Esophagus muscularis mucosa (tissue), 4 donors: Measurements from ENCODE around the gene TBR1. TPM values are rescaled to one million over a fixed set of nuclear protein-coding genes. Genes with fewer than 3 reads are reported as not detected.
A peak's percentile ranks its signal among the peaks of the same experiment; 100 is the strongest.

ENCODE experiments used
- DNase-seq: peaks from one replicate; pipeline ENCODE4 v3.0.0-alpha.2; 2017; ENCODE audit errors: extremely low spot score
- H3K27ac ChIP-seq, 4 donors: fragments of 200-600 bp; sonication (generic); replicated peaks in 1 of 4; 1 replicate in 3 of 4; 2 replicates in 1 of 4; pipeline ENCODE4 v1.5.1; 2016 to 2019; ENCODE audit warnings: mild to moderate bottlenecking in 1 of 4
- H3K27me3 ChIP-seq, 4 donors: fragments of 200-600 bp; sonication (generic); one replicate each; pipeline versions ENCODE4 v1.5.1 to v1.6.0; 2016 to 2019
- H3K36me3 ChIP-seq, 4 donors: fragments of 200-600 bp; sonication (generic); one replicate each; pipeline ENCODE4 v1.5.1; 2016 to 2019
- H3K4me1 ChIP-seq, 4 donors: fragments of 200-600 bp; sonication (generic); one replicate each; pipeline ENCODE4 v1.5.1; 2016 to 2019
- H3K4me3 ChIP-seq, 4 donors: fragments of 200-600 bp; sonication (generic); 1 replicate in 2 of 4; 2 replicates in 2 of 4; pipeline ENCODE4 v1.5.1; 2016 to 2019; ENCODE audit warnings: mild to moderate bottlenecking in 4 of 4, moderate library complexity in 1 of 4
- H3K9me3 ChIP-seq, 4 donors: fragments of 200-600 bp; sonication (generic); 1 replicate in 3 of 4; 2 replicates in 1 of 4; pipeline ENCODE4 v1.5.1; 2016 to 2019
- CTCF ChIP-seq, 3 experiments: fragments of 200-600 bp in 2 of 3; fragments of 450-650 bp in 1 of 3; sonication (generic) in 2 of 3; IDR thresholded peaks; one replicate each; pipeline ENCODE4 v1.5.1; 2017 to 2019; ENCODE audit warnings: antibody characterized with exemption in 3 of 3, mild to moderate bottlenecking in 2 of 3, moderate library complexity in 1 of 3
- EP300 ChIP-seq: sonication (generic); formaldehyde crosslinking; IDR thresholded peaks from one replicate; pipeline ENCODE4 v1.6.1; 2017; ENCODE audit warnings: antibody characterized with exemption
- POLR2A ChIP-seq: fragments of 450-650 bp; IDR thresholded peaks from one replicate; pipeline ENCODE4 v1.6.1; 2017; ENCODE audit warnings: antibody characterized with exemption, moderate library complexity, mild to moderate bottlenecking, low read depth
- POLR2AphosphoS5 ChIP-seq, 2 donors: sonication (generic); formaldehyde crosslinking; IDR thresholded peaks; one replicate each; pipeline ENCODE4 v1.6.1; 2017; ENCODE audit warnings: antibody characterized with exemption in 2 of 2
- WGBS: methylation state at CpG from one replicate; pipeline ENCODE4 v1.1.5; 2018; 5-methylcytosine and 5-hydroxymethylcytosine counted together
- intact Hi-C: fragments of 100-400 bp; cut with DNase I; formaldehyde crosslinking; loops from one replicate; pipeline ENCODE4 v1.15.1; 2023
- total RNA-seq, 4 donors: library from RNA; depleted of rRNA; stranded (reverse); fragments of >200 nt; gene quantifications; one replicate each; pipeline versions ENCODE4 v1.1.0 to v1.2.1, GENCODE V29; 2016

The TBR1 gene
- total RNA-seq, 4 donors from 2014 or later: not detected

GRCh38 chr2:161409308-161409907, 6.7 kb upstream of the TBR1 start:
- no peak for TF ChIP-seq CTCF (IDR thresholded peaks at IDR 0.05)
- TF ChIP-seq POLR2AphosphoS5 (IDR thresholded peaks at IDR 0.05): no peak
- no peak for TF ChIP-seq EP300
- TF ChIP-seq POLR2A: no peak
- DNase-seq: no peak
- H3K4me1 ChIP-seq: peaks cover 5 to 7% (median 6%) of the 10 kb centered on the region in 4 donors
- H3K27me3 ChIP-seq: peaks cover 0 to 7% (median 3%) of the 10 kb centered on the region in 4 donors
- no peak overlapping the region for H3K4me3 ChIP-seq
- H3K9me3 ChIP-seq: no peaks in the 10 kb centered on the region
- H3K36me3 ChIP-seq: no peaks in the 10 kb centered on the region
- intact Hi-C loops: no loop called here
- 100% methylated on average over 1 of the region's 1 CpG for WGBS
- no peak overlapping the region for H3K27ac ChIP-seq

- intact Hi-C loops: no loop called here
- H3K9me3 ChIP-seq: no peaks in the 10 kb centered on the region
- TF ChIP-seq POLR2A (no peak), POLR2AphosphoS5 (IDR thresholded peaks at IDR 0.05) (no peak), CTCF (IDR thresholded peaks at IDR 0.05) (no peak), EP300 (no peak)
- H3K4me1 ChIP-seq: peaks cover 31 to 36% (median 35%) of the 10 kb centered on the region in 4 donors
- H3K4me3 ChIP-seq: no peak overlapping the region
- no peaks in the 10 kb centered on the region for H3K36me3 ChIP-seq
- H3K27me3 ChIP-seq: peaks cover 5 to 36% (median 29%) of the 10 kb centered on the region in 4 donors
- H3K27ac ChIP-seq: no peak overlapping the region
- no peak for DNase-seq
These were observed 3.8 kb upstream of the TBR1 start for GRCh38 chr2:161412346-161412745.

DNA sequence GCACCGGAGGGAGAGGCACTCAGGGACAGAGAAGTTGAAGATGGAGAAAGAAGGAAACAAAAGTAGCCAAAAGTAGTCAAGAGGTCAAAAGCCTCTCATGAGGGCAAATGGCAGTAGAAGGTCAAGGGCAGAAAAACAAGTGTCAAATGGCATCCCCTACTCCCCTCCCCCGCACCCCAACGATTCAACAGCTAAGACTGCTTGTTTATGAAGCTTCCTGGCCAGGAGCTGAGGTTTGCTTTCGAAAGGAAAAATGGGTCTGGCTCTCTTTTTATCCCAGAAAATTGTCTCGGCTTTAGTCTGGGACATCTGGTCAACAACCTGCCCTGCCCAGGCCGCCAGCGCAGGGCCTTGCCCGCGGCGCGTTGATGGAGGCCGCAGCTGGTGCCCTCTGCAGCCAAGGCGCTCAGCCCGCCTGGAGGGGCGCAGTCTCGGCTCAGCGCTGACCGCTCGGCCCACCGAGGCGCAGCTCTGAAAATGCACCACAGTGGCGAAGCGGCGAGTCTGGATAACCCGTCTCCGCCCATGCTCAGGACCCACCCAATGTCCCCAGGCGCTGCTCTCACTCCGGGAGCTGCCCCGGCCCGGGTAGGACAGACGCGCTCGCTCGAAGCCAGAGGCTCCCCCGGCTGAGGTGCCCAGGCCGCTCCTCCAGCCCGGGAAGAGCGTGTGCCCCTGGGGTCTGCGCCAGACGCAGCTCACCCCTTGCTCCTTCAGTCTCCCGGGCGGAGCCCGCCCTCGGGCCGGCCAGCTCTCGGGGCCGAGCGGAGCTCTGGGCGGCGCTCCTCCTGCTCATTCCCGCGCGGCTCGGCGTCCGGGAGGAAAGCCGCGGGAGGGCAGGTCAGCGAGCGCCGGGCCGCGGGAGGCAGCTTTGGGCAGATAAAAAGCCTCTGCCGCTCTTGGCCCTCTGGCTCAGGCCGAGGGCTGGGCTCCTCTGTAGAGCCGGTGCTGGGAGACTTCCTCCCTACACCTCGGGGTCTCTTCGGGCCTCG, 1.8 kb upstream of the TBR1 start:
- Histone ChIP-seq H3K9me3 (no peaks in the 10 kb centered on the region), H3K4me1 (peaks cover 40 to 56% (median 49%) of the 10 kb centered on the region in 4 donors), H3K27ac (no peak overlapping the region), H3K36me3 (no peaks in the 10 kb centered on the region), H3K4me3 (peak overlapping the region; percentile 47 to 60 (median 52)), H3K27me3 (peaks cover 5 to 56% (median 47%) of the 10 kb centered on the region in 4 donors)
- DNase-seq: no peak
- intact Hi-C loops: no loop called here
- no peak for TF ChIP-seq EP300
- TF ChIP-seq CTCF (IDR thresholded peaks at IDR 0.05): no peak
- no peak for TF ChIP-seq POLR2A
- 15% methylated on average over 18 of the region's 69 CpGs for WGBS

- no peak for DNase-seq
- Histone ChIP-seq H3K4me3 (peak overlapping the region; percentile 47 to 60 (median 52)), H3K27ac (no peak overlapping the region), H3K9me3 (no peaks in the 10 kb centered on the region), H3K36me3 (no peaks in the 10 kb centered on the region), H3K4me1 (peaks cover 40 to 56% (median 49%) of the 10 kb centered on the region in 4 donors), H3K27me3 (peaks cover 5 to 66% (median 56%) of the 10 kb centered on the region in 4 donors)
- TF ChIP-seq POLR2A: no peak
- no peak for TF ChIP-seq EP300
- intact Hi-C loops: no loop called here
- WGBS: 10% methylated on average over 29 of the region's 29 CpGs
These were observed 787 bp upstream of the TBR1 start for GRCh38 chr2:161415034-161415986.
